SU-DHL-6 (cell line): ENCODE results near the gene COL27A1.

Source experiments
- EZH2phosphoT487 ChIP-seq: fragments of 200-600 bp; sonication (generic), shearing (Covaris generic); conservative IDR thresholded peaks from 2 replicates; pipeline ENCODE4 v1.6.1; 2018; ENCODE audit warnings: mild to moderate bottlenecking, antibody characterized with exemption, low read length, moderate library complexity, mixed read lengths
- TF ChIP-seq, protein P1 (sequence below): fragments of 200-600 bp; sonication (generic); IDR thresholded peaks from one replicate; pipeline ENCODE4 v1.5.1; 2017; ENCODE audit warnings: antibody characterized with exemption, mild to moderate bottlenecking, low read length, moderate library complexity; ENCODE audit not compliant: insufficient read depth, poor library complexity, severe bottlenecking

DNA sequence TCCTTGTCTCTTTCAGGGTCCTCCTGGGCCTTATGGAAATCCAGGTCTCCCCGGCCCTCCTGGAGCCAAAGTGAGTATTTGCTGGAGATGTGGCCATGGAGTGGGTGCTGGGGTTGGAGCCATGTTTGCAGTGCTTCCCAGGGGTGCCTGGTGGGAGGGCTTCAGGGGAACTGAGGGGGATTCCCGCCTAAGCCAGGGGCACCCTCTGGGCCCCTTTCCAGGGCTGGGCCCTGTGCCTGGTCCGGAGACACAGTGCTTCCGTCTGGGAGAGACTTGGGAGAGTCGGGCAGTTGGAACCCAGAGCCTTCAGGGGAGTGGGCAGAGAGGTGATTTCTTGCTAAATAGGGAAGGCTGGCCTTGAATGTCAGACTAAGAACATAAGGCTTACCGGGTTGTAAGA lies 27.7 kb downstream of the COL27A1 start:
- TF ChIP-seq, protein P1, sequence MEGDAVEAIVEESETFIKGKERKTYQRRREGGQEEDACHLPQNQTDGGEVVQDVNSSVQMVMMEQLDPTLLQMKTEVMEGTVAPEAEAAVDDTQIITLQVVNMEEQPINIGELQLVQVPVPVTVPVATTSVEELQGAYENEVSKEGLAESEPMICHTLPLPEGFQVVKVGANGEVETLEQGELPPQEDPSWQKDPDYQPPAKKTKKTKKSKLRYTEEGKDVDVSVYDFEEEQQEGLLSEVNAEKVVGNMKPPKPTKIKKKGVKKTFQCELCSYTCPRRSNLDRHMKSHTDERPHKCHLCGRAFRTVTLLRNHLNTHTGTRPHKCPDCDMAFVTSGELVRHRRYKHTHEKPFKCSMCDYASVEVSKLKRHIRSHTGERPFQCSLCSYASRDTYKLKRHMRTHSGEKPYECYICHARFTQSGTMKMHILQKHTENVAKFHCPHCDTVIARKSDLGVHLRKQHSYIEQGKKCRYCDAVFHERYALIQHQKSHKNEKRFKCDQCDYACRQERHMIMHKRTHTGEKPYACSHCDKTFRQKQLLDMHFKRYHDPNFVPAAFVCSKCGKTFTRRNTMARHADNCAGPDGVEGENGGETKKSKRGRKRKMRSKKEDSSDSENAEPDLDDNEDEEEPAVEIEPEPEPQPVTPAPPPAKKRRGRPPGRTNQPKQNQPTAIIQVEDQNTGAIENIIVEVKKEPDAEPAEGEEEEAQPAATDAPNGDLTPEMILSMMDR, result no peak
- TF ChIP-seq EZH2phosphoT487, result no peak
